ENCODE data around the gene PRR19. TPM values are rescaled to one million over a fixed set of nuclear protein-coding genes. Genes with fewer than 3 reads are reported as not detected.

Gene PRR19
- total and polyA plus RNA-seq, 8 donors = 0.68 to 0.98 TPM; not detected in 6

DNA sequence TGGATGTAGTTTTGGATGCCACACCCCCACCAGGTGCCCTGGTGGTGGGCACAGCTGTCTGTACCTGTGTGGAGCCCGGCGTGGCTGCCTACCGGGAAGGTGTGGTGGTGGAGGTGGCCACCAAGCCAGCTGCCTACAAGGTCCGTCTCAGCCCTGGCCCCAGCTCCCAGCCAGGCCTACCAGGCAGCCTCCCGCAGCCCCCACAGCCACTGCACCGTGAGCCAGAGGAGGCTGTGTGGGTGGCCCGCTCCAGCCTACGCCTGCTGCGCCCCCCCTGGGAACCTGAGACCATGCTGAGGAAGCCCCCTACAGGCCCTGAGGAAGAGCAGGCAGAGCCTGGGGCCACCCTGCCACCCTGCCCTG is 29.4 kb upstream of the PRR19 start:
- intact Hi-C loops (cut with DNase I; ENCODE audit: low total_unique reads) = no loop called here
- Histone ChIP-seq H3K27ac (no peak overlapping the region), H3K36me3 (peaks cover 30 to 47% (median 44%) of the 10 kb centered on the region in 4 donors), H3K4me1 (peaks cover 41 to 76% (median 68%) of the 10 kb centered on the region in 4 donors), H3K27me3 (no peaks in the 10 kb centered on the region), H3K4me3 (no peak overlapping the region), H3K9me3 (no peaks in the 10 kb centered on the region)
- TF ChIP-seq POLR2A (IDR thresholded peaks at IDR 0.05) (no peak), EP300 (IDR thresholded peaks at IDR 0.05) (no peak), POLR2AphosphoS5 (IDR thresholded peaks at IDR 0.05) (no peak)
- TF ChIP-seq, protein P1, sequence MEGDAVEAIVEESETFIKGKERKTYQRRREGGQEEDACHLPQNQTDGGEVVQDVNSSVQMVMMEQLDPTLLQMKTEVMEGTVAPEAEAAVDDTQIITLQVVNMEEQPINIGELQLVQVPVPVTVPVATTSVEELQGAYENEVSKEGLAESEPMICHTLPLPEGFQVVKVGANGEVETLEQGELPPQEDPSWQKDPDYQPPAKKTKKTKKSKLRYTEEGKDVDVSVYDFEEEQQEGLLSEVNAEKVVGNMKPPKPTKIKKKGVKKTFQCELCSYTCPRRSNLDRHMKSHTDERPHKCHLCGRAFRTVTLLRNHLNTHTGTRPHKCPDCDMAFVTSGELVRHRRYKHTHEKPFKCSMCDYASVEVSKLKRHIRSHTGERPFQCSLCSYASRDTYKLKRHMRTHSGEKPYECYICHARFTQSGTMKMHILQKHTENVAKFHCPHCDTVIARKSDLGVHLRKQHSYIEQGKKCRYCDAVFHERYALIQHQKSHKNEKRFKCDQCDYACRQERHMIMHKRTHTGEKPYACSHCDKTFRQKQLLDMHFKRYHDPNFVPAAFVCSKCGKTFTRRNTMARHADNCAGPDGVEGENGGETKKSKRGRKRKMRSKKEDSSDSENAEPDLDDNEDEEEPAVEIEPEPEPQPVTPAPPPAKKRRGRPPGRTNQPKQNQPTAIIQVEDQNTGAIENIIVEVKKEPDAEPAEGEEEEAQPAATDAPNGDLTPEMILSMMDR (IDR thresholded peaks at IDR 0.05) = no peak
- 80 to 91% (median 86%) methylated on average over 3 to 9 of the region's 9 CpGs for WGBS, 5 donors
- no peak for DNase-seq

DNA sequence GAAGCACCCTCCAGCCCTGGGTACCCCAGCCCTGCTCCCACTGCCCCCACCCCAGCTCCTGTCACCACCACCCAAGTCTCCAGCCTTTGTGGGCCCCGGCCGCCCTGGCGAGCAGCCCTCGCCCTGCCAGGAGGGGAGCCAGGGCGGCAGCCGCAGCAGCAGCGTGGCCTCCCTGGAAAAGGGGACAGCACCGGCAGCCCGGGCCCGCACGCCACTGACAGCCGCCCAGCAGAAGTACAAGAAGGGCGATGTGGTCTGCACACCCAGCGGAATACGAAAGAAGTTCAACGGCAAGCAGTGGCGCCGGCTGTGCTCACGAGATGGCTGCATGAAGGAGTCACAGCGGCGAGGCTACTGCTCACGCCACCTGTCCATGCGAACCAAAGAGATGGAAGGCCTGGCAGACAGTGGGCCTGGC is 28.9 kb upstream of the PRR19 start:
- Histone ChIP-seq H3K9me3 (no peaks in the 10 kb centered on the region), H3K27ac (no peak overlapping the region), H3K4me1 (peaks cover 42 to 76% (median 68%) of the 10 kb centered on the region in 4 donors), H3K36me3 (peaks cover 30 to 47% (median 44%) of the 10 kb centered on the region in 4 donors), H3K4me3 (no peak overlapping the region), H3K27me3 (no peaks in the 10 kb centered on the region)
- TF ChIP-seq, protein P1 (IDR thresholded peaks at IDR 0.05) = no peak
- DNase-seq = no peak
- WGBS, 5 donors = 94 to 97% (median 95%) methylated on average over 4 to 23 of the region's 23 CpGs
- intact Hi-C loops (cut with DNase I; ENCODE audit: low total_unique reads) = no loop called here

DNA sequence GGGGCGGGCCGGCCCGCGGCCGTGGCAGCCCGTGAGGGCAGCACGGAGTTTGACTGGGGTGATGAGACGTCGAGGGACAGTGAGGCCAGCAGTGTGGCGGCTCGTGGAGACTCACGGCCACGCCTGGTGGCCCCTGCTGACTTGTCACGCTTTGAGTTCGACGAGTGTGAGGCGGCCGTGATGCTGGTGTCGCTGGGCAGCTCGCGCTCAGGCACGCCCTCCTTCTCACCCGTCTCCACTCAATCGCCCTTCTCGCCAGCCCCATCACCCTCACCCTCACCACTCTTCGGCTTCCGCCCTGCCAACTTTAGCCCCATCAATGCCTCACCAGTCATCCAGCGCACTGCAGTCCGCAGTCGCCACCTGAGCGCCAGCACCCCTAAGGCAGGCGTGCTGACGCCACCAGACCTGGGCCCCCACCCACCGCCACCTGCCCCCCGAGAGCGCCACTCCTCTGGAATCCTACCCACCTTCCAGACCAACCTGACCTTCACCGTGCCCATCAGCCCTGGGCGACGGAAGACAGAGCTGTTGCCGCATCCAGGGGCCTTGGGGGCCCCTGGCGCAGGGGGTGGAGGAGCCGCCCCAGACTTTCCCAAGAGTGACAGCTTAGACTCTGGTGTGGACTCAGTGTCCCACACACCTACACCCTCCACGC is 28.4 kb upstream of the PRR19 start:
- H3K4me3 ChIP-seq = no peak overlapping the region
- intact Hi-C loops (cut with DNase I; ENCODE audit: low total_unique reads) = no loop called here
- H3K4me1 ChIP-seq = peaks cover 48 to 80% (median 73%) of the 10 kb centered on the region in 4 donors
- TF ChIP-seq POLR2A (IDR thresholded peaks at IDR 0.05) = no peak
- no peak for TF ChIP-seq POLR2AphosphoS5 (IDR thresholded peaks at IDR 0.05)
- no peak for TF ChIP-seq EP300 (IDR thresholded peaks at IDR 0.05)
- TF ChIP-seq, protein P1 (IDR thresholded peaks at IDR 0.05) = no peak
- H3K27ac ChIP-seq = peak overlapping the region in 1 of 5 donors; percentile 36
- no peaks in the 10 kb centered on the region for H3K27me3 ChIP-seq
- 92 to 96% (median 94%) methylated on average over 40 to 43 of the region's 43 CpGs for WGBS, 5 donors
- no peak for DNase-seq
- peaks cover 30 to 47% (median 44%) of the 10 kb centered on the region in 4 donors for H3K36me3 ChIP-seq
- no peaks in the 10 kb centered on the region for H3K9me3 ChIP-seq

DNA sequence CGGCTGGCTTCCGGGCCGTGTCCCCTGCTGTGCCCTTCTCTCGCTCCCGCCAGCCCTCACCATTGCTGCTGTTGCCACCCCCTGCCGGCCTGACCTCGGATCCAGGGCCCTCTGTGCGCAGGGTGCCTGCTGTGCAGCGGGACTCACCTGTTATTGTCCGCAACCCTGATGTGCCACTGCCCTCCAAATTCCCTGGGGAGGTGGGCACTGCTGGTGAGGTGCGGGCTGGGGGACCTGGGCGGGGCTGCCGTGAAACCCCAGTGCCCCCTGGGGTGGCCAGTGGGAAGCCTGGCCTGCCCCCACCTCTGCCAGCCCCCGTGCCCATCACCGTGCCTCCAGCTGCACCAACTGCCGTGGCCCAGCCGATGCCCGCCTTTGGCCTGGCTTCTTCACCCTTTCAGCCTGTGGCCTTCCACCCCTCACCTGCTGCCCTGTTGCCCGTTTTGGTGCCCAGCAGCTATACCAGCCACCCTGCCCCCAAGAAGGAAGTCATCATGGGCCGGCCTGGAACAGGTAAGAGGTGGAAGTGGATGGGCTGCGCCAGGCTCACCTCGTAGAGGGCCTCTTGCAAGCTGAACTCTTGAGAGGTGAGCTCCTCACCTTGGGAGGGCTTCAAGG is 27.8 kb upstream of the PRR19 start:
- TF ChIP-seq, protein P1 (IDR thresholded peaks at IDR 0.05) = no peak
- no peak for TF ChIP-seq EP300 (IDR thresholded peaks at IDR 0.05)
- no peak for TF ChIP-seq POLR2AphosphoS5 (IDR thresholded peaks at IDR 0.05)
- TF ChIP-seq POLR2A (IDR thresholded peaks at IDR 0.05) = no peak
- intact Hi-C loops (cut with DNase I; ENCODE audit: low total_unique reads) = no loop called here
- Histone ChIP-seq H3K4me3 (no peak overlapping the region), H3K36me3 (peaks cover 30 to 47% (median 44%) of the 10 kb centered on the region in 4 donors), H3K4me1 (peaks cover 54 to 87% (median 79%) of the 10 kb centered on the region in 4 donors), H3K27ac (peak overlapping the region in 2 of 5 donors; percentile 0 to 36), H3K27me3 (no peaks in the 10 kb centered on the region), H3K9me3 (no peaks in the 10 kb centered on the region)
- peak in 1 of 2 donors; percentile 10 for DNase-seq
- 90 to 93% (median 92%) methylated on average over 18 to 22 of the region's 22 CpGs for WGBS, 5 donors

Data from stomach (tissue), 9 donors.